ENCODE measurements around the gene CDH24. TPM values are rescaled to one million over a fixed set of nuclear protein-coding genes. Genes with fewer than 3 reads are reported as not detected.
A peak's percentile ranks its signal among the peaks of the same experiment; 100 is the strongest.

CDH24 gene
- total and polyA plus RNA-seq, 2 of the 13 experiments (the other 11 are each of a cell fraction or from before 2014, with no cell fraction given), result 0.69 to 0.99 TPM

DNA sequence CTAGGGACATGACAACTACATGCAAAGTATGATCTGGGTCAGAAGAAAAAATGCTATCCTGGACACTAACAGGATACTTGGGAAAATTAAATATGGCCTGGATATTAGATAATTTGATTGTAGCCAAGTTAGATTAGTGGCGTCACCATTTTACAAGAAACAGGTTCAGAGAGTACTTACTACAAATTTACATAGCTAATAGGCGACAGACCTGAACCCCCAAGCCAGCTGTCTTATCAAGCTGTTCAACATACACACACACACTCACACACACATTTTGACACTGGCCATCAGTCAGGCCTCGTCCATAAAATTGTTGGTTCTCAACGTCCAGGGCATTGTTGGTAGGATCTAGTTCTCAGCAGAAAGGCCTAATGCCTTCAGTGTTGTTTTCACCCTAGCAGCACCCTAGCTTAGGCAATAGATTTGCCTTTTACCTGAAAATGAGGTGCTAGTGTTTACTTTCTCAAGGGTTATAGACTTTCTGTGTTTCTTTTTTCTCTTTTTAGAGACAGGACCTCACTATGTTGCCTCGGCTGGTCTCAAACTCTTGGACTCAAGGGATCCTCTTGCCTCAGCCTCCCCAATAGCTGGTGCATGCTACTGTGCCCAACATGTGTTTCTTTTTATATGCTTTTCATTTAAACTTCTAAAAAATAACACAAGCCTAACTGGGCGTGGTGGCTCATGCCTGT is 44.1 kb downstream of the CDH24 start (continued):
- TF ChIP-seq RBM22 (optimal IDR thresholded peaks at IDR 0.05; ENCODE audit: low read length), result no peak
- TF ChIP-seq, protein P1, sequence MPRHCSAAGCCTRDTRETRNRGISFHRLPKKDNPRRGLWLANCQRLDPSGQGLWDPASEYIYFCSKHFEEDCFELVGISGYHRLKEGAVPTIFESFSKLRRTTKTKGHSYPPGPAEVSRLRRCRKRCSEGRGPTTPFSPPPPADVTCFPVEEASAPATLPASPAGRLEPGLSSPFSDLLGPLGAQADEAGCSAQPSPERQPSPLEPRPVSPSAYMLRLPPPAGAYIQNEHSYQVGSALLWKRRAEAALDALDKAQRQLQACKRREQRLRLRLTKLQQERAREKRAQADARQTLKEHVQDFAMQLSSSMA (CRISPR knock-in tag; IDR thresholded peaks at IDR 0.05), result no peak
- no peak for TF ChIP-seq E2F2 (CRISPR knock-in tag; IDR thresholded peaks at IDR 0.05; ENCODE audit: borderline replicate concordance)

GRCh38 chr14:23009939-23010726 is 47.2 kb downstream of the CDH24 start, which contains the start of gene C14orf93:
TSS of gene C14orf93 (minus strand) at chr14:23010143. CDS start at chr14:22999023, 11,120 bp downstream.
- Histone ChIP-seq H2AFZ (ENCODE audit: low read length) (peak within 1 kb of the TSS; percentile 97), H3K9me3 (ENCODE audit: low read length) (no peaks in the 10 kb centered on the region), H3K4me1 (ENCODE audit: insufficient read depth, low read length) (peaks cover 63% of the 10 kb centered on the region), H4K20me1 (ENCODE audit: insufficient read depth, low read length) (no peaks in the 10 kb centered on the region), H3K9ac (ENCODE audit: insufficient read depth, low read depth, low read length) (peak within 1 kb of the TSS; percentile 72), H3K27me3 (ENCODE audit: control insufficient read depth in 1 of 2, insufficient read depth in 2 of 2, low read length in 2 of 2) (no peaks in the 10 kb centered on the region; a peak in 1 of 5 replicates), H3K36me3 (replicated peaks in 1 of 2; ENCODE audit: control insufficient read depth in 1 of 2, insufficient read depth in 2 of 2, low read length in 2 of 2) (no peaks in the 10 kb centered on the region), H3K4me3 (replicated peaks in 1 of 3; ENCODE audit: insufficient read depth in 1 of 3, low read depth in 2 of 3, low read length in 3 of 3) (peak within 1 kb of the TSS; percentile 57 to 77 (median 76)), H3K4me2 (ENCODE audit: low read depth, low read length) (peak within 1 kb of the TSS; percentile 99), H3K79me2 (ENCODE audit: insufficient read depth, low read length) (peaks cover 2% of the 10 kb centered on the region), H3K27ac (ENCODE audit: extremely low read length, insufficient read depth, low read length) (peak within 1 kb of the TSS; percentile 67)
- FAIRE-seq (no peak), DNase-seq (ENCODE audit: low spot score) (peak; percentile 69), ATAC-seq (peak; percentile 24)
- BruUV-seq (replicated peaks), result no TSS peak
- in situ Hi-C loops (cut with HindIII; ENCODE audit: extremely low pct_ligation_motif_present, low pct_unique_long_range_greater_than_20kb) (no loop called here), intact Hi-C loops (cut with micrococcal nuclease; ENCODE audit: unreplicated experiment) (loop anchor here (1.0 to 5.0 kb wide), 2 partner anchors 24 to 413 kb away; partner anchors contain the start of genes ABHD4 and PSMB5)
- CTCF ChIA-PET (ENCODE audit: low intra/inter-chr PET ratio, low total read pairs), result no interaction called here
- POLR2A ChIA-PET, result interaction anchor here (0.6 to 2.6 kb wide), 13 partner anchors 9 to 85 kb away, joined by 3 to 12 read pairs (median 4); partner anchors contain the start of genes ACIN1, AJUBA, C14orf119 and HAUS4
- 2% methylated on average over 39 of the region's 40 CpGs for WGBS (ENCODE audit: low lambda C conversion rate)
- TF ChIP-seq ESRRA (CRISPR knock-in tag; IDR thresholded peaks at IDR 0.05; ENCODE audit: low read depth) (peak; percentile 47; the same call in 1 of the 2 replicates), GATAD2A (CRISPR knock-in tag; IDR thresholded peaks at IDR 0.05) (peak; percentile 74; the same call in 1 of the 2 replicates), CSRNP1 (CRISPR knock-in tag; IDR thresholded peaks at IDR 0.05) (no peak; the same call in 1 of the 2 replicates), MED8 (CRISPR knock-in tag; IDR thresholded peaks at IDR 0.05; ENCODE audit: insufficient replicate concordance) (peak; percentile 19), TEAD3 (CRISPR knock-in tag; optimal IDR thresholded peaks at IDR 0.05; ENCODE audit: borderline replicate concordance) (peak; percentile 64), ELK4 (CRISPR knock-in tag; IDR thresholded peaks at IDR 0.05; ENCODE audit: borderline replicate concordance) (no peak), ZNF432 (CRISPR knock-in tag; IDR thresholded peaks at IDR 0.05; ENCODE audit: borderline replicate concordance) (no peak), MEIS2 (CRISPR knock-in tag; IDR thresholded peaks at IDR 0.05) (peak; percentile 93), ZNF773 (CRISPR knock-in tag; IDR thresholded peaks at IDR 0.05; ENCODE audit: borderline replicate concordance) (no peak), ZNF34 (CRISPR knock-in tag; IDR thresholded peaks at IDR 0.05; ENCODE audit: borderline replicate concordance) (peak; percentile 94; the same call in 1 of the 2 replicates), MYNN (CRISPR knock-in tag; IDR thresholded peaks at IDR 0.05; ENCODE audit: low read depth) (no peak)
